Uterus (tissue), 4 donors: ENCODE data around the gene IFITM1. TPM values are rescaled to one million over a fixed set of nuclear protein-coding genes. Genes with fewer than 3 reads are reported as not detected.

Source experiments
- DNase-seq, 2 donors: peaks; one replicate each; pipeline ENCODE4 v3.0.0-alpha.2; 2019 to 2020
- H3K27ac ChIP-seq, 2 donors: fragments of 200-600 bp; sonication (generic); 1 replicate in 1 of 2; 2 replicates in 1 of 2; pipeline ENCODE4 v1.5.1; 2016 to 2018
- H3K27me3 ChIP-seq, 2 donors: fragments of 200-600 bp; sonication (generic); one replicate each; pipeline ENCODE4 v1.5.1; 2018 to 2019; ENCODE audit warnings: control low read depth in 1 of 2
- H3K36me3 ChIP-seq, 2 donors: fragments of 200-600 bp; sonication (generic); one replicate each; pipeline ENCODE4 v1.5.1; 2019; ENCODE audit warnings: control low read depth in 1 of 2
- H3K4me1 ChIP-seq, 2 donors: fragments of 200-600 bp; sonication (generic); one replicate each; pipeline ENCODE4 v1.5.1; 2018 to 2019; ENCODE audit warnings: control low read depth in 1 of 2
- H3K4me3 ChIP-seq, 2 donors: fragments of 200-600 bp; sonication (generic); 1 replicate in 1 of 2; 2 replicates in 1 of 2; pipeline ENCODE4 v1.5.1; 2018 to 2019; ENCODE audit warnings: mild to moderate bottlenecking in 1 of 2
- H3K9me3 ChIP-seq, 2 donors: fragments of 200-600 bp; sonication (generic); one replicate each; pipeline ENCODE4 v1.5.1; 2019; ENCODE audit warnings: control low read depth in 1 of 2
- CTCF ChIP-seq, 4 experiments: fragments of 200-600 bp in 2 of 4; fragments of 450-650 bp in 2 of 4; sonication (generic) in 2 of 4; IDR thresholded peaks; one replicate each; pipeline ENCODE4 v1.5.1; 2016 to 2019; ENCODE audit warnings: antibody characterized with exemption in 4 of 4, mild to moderate bottlenecking in 2 of 4, moderate library complexity in 1 of 4
- POLR2A ChIP-seq, 2 donors: fragments of 450-650 bp; IDR thresholded peaks; one replicate each; pipeline ENCODE4 v1.6.1; 2016; ENCODE audit warnings: antibody characterized with exemption in 2 of 2, mild to moderate bottlenecking in 1 of 2, moderate library complexity in 1 of 2
- intact Hi-C: fragments of 100-400 bp; cut with DNase I; formaldehyde crosslinking; loops from one replicate; pipeline ENCODE4 v1.15.1; 2023; ENCODE audit warnings: low total_unique reads
- total RNA-seq, 4 donors: library from RNA; depleted of rRNA in 3 of 4; stranded (reverse); fragments of >200 nt in 3 of 4; gene quantifications; one replicate each; pipeline versions ENCODE4 v1.1.0 to v1.2.4, GENCODE V29; 2014 to 2023
- donor health status: DM: yes; HTN: yes; CAD: no.

IFITM1 gene
- total RNA-seq, 4 donors from 2014 or later = 13.4 to 672 (median 239) TPM

DNA sequence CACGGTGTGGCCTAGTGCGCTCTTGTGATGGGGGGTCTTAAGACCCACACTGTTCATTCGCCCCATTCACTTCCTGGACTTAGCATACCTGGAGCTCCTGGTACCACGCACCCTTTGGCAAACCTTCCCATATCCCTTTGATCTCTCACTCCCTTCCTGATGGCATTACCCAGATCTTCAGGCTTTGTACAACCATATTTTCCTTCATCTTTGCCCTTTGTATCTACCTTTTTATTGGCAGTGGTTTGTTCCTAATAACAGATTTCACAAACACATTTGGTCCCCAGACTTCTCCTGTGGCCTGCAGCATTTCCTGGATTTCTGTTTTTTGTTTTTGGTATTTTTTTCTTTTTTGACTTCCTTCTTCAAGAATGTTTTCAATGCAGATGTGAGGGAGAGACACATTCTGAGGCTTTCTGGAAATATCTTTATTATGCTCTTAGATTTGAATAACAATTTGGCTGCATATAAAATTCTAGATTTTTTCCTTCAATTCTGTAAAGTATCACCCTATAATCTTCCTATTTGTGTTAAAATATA lies 22.9 kb downstream of the IFITM1 start:
- Histone ChIP-seq H3K4me1 (peaks cover 7 to 11% of the 10 kb centered on the region in 2 donors), H3K36me3 (no peaks in the 10 kb centered on the region), H3K27ac (peak overlapping the region; percentile 79 to 83), H3K9me3 (no peaks in the 10 kb centered on the region), H3K27me3 (no peaks in the 10 kb centered on the region), H3K4me3 (no peak overlapping the region)
- DNase-seq = peak in 1 of 2 donors; percentile 13
- no peak for TF ChIP-seq POLR2A (IDR thresholded peaks at IDR 0.05)
- TF ChIP-seq CTCF (IDR thresholded peaks at IDR 0.05) = no peak
- intact Hi-C loops = no loop called here

- Histone ChIP-seq H3K4me3 (no peak overlapping the region), H3K4me1 (peaks cover 7 to 11% of the 10 kb centered on the region in 2 donors), H3K36me3 (no peaks in the 10 kb centered on the region), H3K27me3 (no peaks in the 10 kb centered on the region), H3K27ac (peak overlapping the region; percentile 79 to 83), H3K9me3 (no peaks in the 10 kb centered on the region)
- TF ChIP-seq CTCF (IDR thresholded peaks at IDR 0.05) (no peak), POLR2A (IDR thresholded peaks at IDR 0.05) (no peak)
- peak in 1 of 2 donors; percentile 13 for DNase-seq
- intact Hi-C loops = no loop called here
Measured at GRCh38 chr11:337711-338110, 23.9 kb downstream of the IFITM1 start.

- H3K9me3 ChIP-seq = no peaks in the 10 kb centered on the region
- DNase-seq = no peak
- H3K27me3 ChIP-seq = no peaks in the 10 kb centered on the region
- H3K4me1 ChIP-seq = peaks cover 7 to 11% of the 10 kb centered on the region in 2 donors
- no peak overlapping the region for H3K4me3 ChIP-seq
- TF ChIP-seq CTCF (IDR thresholded peaks at IDR 0.05) (no peak), POLR2A (IDR thresholded peaks at IDR 0.05) (no peak)
- H3K27ac ChIP-seq = no peak overlapping the region
- intact Hi-C loops = no loop called here
- H3K36me3 ChIP-seq = no peaks in the 10 kb centered on the region
Measured at GRCh38 chr11:339963-340362, 26.1 kb downstream of the IFITM1 start.

DNA sequence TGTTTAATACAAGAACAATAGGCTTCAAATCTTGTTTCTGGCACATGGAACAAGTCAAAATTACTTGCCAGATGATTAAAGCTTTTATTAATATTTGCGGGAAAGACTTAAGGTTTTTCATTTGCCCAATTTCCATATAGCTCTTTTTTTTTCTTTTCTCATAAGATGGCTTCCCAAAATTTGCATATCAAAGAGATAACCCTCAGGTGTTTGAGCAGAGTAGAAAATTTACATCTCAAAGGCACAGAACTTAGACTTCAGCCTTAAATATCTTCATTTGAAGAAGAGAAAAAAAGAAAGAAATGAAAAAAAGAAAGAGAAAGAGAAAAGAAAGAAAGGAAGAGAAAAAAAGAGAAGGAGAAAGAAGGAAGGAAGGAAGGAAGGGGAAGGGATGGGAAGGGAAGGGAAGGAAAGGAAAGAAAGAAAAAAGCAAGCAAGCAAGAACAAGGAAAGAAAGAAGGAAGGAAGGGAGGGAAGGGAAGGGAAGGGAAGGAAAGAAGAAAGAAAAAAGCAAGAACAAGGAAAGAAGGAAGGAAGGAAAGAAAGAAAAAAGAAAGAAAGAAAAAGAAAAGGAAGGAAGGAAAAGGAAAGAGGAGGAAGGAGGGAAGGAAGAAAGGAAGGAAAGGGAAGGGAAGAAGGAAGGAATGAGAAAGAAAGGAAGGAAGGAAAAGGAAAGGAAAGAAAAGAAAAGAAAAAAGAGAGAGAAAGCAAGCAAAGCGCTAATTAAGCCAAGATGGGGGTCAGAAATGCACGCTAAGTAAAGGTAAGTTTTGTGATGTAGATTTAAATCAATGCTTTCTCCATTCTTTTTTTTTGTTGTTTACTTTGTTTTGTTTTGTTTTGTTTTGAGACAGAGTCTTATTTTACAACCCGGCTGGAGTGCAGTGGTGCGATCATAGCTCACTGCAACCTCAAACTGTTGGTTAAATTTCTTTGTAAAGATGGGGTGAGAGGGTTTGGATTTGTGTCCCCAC lies 27.0 kb downstream of the IFITM1 start:
- peaks cover 7 to 8% of the 10 kb centered on the region in 2 donors for H3K4me1 ChIP-seq
- no peak overlapping the region for H3K27ac ChIP-seq
- TF ChIP-seq POLR2A (IDR thresholded peaks at IDR 0.05) = no peak
- no peak for TF ChIP-seq CTCF (IDR thresholded peaks at IDR 0.05)
- H3K9me3 ChIP-seq = no peaks in the 10 kb centered on the region
- no peak for DNase-seq
- H3K4me3 ChIP-seq = no peak overlapping the region
- no peaks in the 10 kb centered on the region for H3K27me3 ChIP-seq
- no peaks in the 10 kb centered on the region for H3K36me3 ChIP-seq
- intact Hi-C loops = no loop called here

DNA sequence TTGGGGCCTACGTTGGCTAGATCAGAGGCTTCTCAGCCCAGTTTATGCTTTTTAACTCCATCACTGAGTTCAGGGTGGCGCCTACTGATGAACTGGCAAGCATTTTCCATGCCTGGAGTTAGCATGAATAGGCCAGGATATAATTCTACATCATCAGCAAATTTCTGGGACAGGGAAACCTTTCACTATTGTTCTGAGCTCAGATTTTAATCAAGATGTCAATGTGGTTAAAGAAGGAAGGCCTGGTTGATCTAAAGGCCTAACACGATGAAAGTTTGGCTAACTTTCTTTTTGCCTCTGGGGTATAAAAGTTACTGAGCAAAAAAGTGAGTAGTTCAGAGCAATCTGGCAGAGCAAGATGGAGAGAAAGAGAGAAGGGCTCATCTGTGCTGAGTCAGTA lies 28.5 kb downstream of the IFITM1 start:
- TF ChIP-seq CTCF (IDR thresholded peaks at IDR 0.05) (no peak), POLR2A (IDR thresholded peaks at IDR 0.05) (no peak)
- Histone ChIP-seq H3K27me3 (no peaks in the 10 kb centered on the region), H3K9me3 (no peaks in the 10 kb centered on the region), H3K4me1 (no peaks in the 10 kb centered on the region), H3K27ac (peak overlapping the region in 1 of 2 donors; percentile 27), H3K4me3 (no peak overlapping the region), H3K36me3 (no peaks in the 10 kb centered on the region)
- DNase-seq = no peak
- intact Hi-C loops = no loop called here
